ENCODE measurements around the gene KHSRP. TPM values are rescaled to one million over a fixed set of nuclear protein-coding genes. Genes with fewer than 3 reads are reported as not detected.

Gene KHSRP
- total and polyA plus RNA-seq, 9 donors = 46.9 to 256 (median 213) TPM

DNA sequence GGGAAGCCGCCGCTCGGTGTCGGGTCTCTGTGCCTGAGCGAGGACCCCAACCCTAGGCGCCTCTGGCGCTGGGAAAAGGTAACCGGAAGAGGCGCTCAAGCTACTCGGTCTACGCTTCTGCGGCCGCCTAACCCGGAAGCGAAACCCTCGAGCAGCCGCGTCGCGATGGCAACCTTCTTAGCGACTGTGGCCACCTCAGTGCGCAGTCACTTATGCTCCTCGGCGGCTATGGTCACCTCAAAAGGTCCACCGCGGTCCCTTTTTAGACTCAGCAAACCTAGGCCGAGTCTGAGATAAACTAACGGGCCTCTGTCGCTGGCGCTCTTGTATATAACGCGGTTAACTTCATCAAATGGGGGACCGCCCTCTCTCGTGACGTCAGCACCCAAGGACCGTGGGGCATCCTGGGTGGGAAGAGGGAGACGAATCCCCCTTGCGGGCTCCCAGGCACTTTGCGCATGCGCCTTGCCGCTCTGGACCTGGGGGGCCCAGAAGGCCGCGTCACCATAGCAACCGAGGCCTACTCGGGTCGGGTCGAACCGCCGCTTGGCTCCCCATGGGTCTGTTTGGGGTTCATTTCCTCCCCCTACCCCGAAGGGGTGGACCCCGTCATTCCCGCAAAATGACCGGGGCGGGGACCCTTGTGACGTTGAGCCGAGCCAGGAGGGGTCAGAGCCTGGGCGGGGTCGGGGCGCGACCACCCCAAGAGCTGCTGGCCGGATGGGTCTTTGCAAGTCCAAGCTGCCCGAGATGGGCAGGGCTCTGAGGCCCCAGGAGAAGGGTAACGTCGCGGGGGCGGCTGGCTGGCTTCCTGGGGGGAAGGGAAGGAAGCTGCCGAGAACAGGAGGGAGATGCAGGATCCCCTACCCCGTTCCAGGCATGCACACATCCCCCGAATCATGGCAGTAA, 31.3 kb downstream of the KHSRP start, which contains the start of gene GTF2F1:
GTF2F1 (minus strand) TSS at position 91 of the 909 bp plus-strand sequence. CDS start 169 bp downstream, outside the sequence.
- H3K4me3 ChIP-seq (ENCODE audit: low read length) = peak within 1 kb of the TSS; percentile 82

DNA sequence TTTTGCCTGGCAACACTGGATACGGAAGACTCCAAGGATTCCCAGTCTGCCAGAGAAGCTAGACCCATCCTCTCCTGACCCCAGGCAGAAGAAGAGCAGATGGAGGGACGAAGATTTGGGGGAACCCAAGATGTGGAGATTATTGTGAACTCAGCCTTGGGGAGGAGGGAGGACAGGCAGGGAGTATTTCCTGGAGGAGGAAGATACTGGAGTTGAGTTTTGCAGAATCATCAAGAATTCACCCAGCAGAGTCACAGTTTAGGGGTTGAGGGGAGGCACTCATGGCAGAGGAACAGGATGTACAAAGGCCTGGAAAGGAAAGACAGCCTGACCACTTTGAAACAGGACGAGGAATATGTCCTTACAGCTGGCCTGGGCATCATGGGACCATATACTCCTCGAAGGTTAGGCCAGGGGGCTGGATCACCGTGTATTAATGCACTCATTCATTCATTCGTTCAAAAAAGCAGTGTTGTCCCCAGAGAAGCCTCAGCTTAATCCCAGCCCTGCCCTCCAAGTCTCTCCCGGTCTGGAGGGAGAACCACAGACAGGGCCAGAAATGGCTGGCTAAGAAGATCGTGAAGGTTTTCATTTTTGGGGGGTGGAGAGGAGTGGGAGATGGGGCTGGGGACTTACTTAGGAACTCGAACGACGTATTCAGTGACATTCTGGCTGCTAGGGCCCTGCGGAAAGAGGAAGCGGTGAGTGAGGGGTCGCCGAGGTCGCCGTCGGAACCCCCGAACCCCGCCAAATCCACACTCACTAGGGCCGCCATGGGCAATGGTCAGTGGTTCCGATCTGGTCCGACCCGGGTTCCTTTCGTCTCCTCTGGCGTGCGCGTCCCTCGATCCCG, 32.2 kb downstream of the KHSRP start:
- peak overlapping the region; percentile 82 for H3K4me3 ChIP-seq (ENCODE audit: low read length)
- WGBS (ENCODE audit: insufficient coverage) = 6% methylated on average over 17 of the region's 30 CpGs
- peak overlapping the region; percentile 94 for H3K27ac ChIP-seq (ENCODE audit: low read length)
- H3K4me1 ChIP-seq (ENCODE audit: control insufficient read depth, insufficient read depth, low read length) = peaks cover 12% of the 10 kb centered on the region
- H3K27me3 ChIP-seq (ENCODE audit: control insufficient read depth, insufficient read depth, low read length) = no peaks in the 10 kb centered on the region
- peaks cover 36% of the 10 kb centered on the region for H3K36me3 ChIP-seq (ENCODE audit: control insufficient read depth, insufficient read depth, low read length)
- no peaks in the 10 kb centered on the region for H3K9me3 ChIP-seq (replicated peaks; ENCODE audit: control insufficient read depth, low read depth, low read length)
- DNase-seq = peak; percentile 26

More for the DNA sequence above, 31.3 kb downstream of the KHSRP start, which contains the start of gene GTF2F1:
- WGBS (ENCODE audit: insufficient coverage) = under 1% methylated on average over 58 of the region's 69 CpGs
- peak; percentile 99 for DNase-seq
- Histone ChIP-seq H3K9me3 (replicated peaks; ENCODE audit: control insufficient read depth, low read depth, low read length) (no peaks in the 10 kb centered on the region), H3K27ac (ENCODE audit: low read length) (peak within 1 kb of the TSS; percentile 94), H3K27me3 (ENCODE audit: control insufficient read depth, insufficient read depth, low read length) (no peaks in the 10 kb centered on the region), H3K4me1 (ENCODE audit: control insufficient read depth, insufficient read depth, low read length) (peaks cover 12% of the 10 kb centered on the region), H3K36me3 (ENCODE audit: control insufficient read depth, insufficient read depth, low read length) (peaks cover 29% of the 10 kb centered on the region)

DNA sequence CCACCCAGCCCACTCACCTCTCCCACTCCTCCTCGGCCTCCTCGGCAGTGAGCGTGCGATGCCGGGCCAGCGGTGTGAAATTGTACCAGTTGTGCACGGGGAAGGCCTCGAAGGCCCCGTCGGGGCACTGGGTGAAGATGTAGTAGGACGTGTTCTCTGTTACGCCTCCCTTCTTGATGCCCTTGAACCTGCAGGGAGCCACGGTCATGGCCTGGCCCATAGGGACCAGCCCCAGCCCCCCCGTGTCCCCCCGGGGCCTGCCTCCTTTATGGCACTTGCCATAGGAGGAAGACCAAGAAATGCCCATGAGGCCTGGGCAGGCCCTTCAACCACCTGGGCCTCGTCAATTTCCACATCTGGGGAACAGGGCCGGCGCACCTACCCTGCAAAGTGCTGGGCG, 37.2 kb downstream of the KHSRP start:
- Histone ChIP-seq H3K9me3 (replicated peaks; ENCODE audit: control insufficient read depth, low read depth, low read length) (no peaks in the 10 kb centered on the region), H3K36me3 (ENCODE audit: control insufficient read depth, insufficient read depth, low read length) (peaks cover 76% of the 10 kb centered on the region), H3K4me3 (ENCODE audit: low read length) (no peak overlapping the region), H3K27me3 (ENCODE audit: control insufficient read depth, insufficient read depth, low read length) (no peaks in the 10 kb centered on the region), H3K4me1 (ENCODE audit: control insufficient read depth, insufficient read depth, low read length) (peaks cover 4% of the 10 kb centered on the region), H3K27ac (ENCODE audit: low read length) (no peak overlapping the region)
- no peak for DNase-seq
- WGBS (ENCODE audit: insufficient coverage) = 90% methylated on average over 6 of the region's 19 CpGs

DNA sequence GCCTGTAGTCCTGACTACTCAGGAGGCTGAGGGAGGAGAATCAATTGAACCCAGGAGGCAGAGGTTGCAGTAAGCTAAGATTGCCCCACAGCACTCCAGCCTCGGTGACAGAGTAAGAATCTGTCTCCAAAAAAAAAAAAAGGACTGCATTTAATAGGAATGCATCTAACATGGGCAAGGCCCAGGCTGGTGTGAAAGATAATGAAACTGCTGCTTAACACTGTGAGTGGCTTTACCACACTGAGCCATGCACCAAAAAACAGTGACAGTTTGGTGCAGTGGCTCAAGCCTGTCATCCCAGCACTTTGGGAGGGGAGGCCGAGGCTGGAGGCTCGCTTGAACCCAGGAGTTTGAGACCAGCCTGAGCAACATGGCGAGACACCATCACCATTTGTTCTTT, 40.2 kb downstream of the KHSRP start:
- Histone ChIP-seq H3K9me3 (replicated peaks; ENCODE audit: control insufficient read depth, low read depth, low read length) (peaks cover 8% of the 10 kb centered on the region), H3K27me3 (ENCODE audit: control insufficient read depth, insufficient read depth, low read length) (no peaks in the 10 kb centered on the region), H3K36me3 (ENCODE audit: control insufficient read depth, insufficient read depth, low read length) (peaks cover 85% of the 10 kb centered on the region), H3K27ac (ENCODE audit: low read length) (no peak overlapping the region), H3K4me1 (ENCODE audit: control insufficient read depth, insufficient read depth, low read length) (no peaks in the 10 kb centered on the region), H3K4me3 (ENCODE audit: low read length) (no peak overlapping the region)
- DNase-seq = no peak
- 60% methylated on average over 1 of the region's 4 CpGs for WGBS (ENCODE audit: insufficient coverage)

DNA sequence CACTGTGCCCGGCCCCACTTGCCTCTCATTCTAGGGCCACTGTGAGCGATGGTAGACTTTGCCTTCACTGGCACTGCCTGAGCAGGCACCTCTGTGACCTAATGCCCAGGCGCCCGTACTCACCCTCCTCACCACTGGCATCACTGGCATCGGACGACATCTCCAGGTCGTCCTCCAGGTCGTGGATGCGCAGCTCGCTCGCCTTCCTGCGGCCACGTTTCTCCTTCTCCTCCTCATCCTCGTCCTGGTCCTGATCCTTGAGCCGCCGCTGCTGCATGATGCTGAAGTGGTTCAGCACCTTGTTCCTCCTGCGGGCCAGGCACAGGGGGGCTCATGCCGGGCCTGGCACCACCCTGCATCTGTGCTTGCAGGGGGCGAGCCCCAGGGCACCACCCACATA, 41.4 kb downstream of the KHSRP start:
- peaks cover 82% of the 10 kb centered on the region for H3K36me3 ChIP-seq (ENCODE audit: control insufficient read depth, insufficient read depth, low read length)
- peaks cover 8% of the 10 kb centered on the region for H3K9me3 ChIP-seq (replicated peaks; ENCODE audit: control insufficient read depth, low read depth, low read length)
- H3K4me1 ChIP-seq (ENCODE audit: control insufficient read depth, insufficient read depth, low read length) = peaks cover 5% of the 10 kb centered on the region
- no peak for DNase-seq
- no peaks in the 10 kb centered on the region for H3K27me3 ChIP-seq (ENCODE audit: control insufficient read depth, insufficient read depth, low read length)
- no peak overlapping the region for H3K4me3 ChIP-seq (ENCODE audit: low read length)
- WGBS (ENCODE audit: insufficient coverage) = 96% methylated on average over 19 of the region's 19 CpGs
- H3K27ac ChIP-seq (ENCODE audit: low read length) = no peak overlapping the region

DNA sequence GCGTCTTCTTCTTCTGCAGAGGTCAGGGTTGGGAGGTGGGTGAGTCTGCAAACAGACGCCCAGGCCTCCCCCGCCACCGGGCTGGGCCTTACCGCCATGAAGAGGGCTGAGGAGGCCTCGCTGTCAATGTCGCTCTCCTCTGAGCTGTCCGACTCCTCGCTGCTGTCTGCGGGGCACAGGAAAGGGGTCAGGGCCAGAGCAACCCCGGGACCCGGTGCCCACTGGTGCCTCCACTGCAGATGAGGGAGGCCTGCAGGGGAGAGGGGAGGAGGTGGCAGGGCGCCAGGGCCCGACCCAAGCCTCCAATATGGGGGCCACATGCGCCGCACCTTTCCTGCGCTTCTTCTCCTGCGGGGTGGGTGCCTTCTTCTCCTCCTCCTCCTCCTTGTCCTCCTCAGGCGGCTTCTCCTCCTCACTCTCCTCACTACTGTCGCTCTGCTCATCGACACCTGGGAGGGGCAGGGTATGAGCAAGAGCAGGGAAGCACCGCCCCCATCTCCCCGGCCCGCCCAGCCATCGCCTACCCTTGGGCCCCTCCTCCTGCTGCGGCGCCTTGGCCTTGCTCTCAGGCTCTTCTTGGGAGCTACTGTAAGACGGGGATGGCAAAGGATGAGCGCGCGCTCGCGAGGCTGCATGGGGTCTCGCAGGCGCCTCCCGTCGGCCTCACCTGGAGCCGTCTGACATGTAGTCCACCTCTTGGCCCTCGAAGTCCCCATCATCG, 43.4 kb downstream of the KHSRP start:
- H3K4me1 ChIP-seq (ENCODE audit: control insufficient read depth, insufficient read depth, low read length) = peaks cover 20% of the 10 kb centered on the region
- peaks cover 8% of the 10 kb centered on the region for H3K9me3 ChIP-seq (replicated peaks; ENCODE audit: control insufficient read depth, low read depth, low read length)
- H3K36me3 ChIP-seq (ENCODE audit: control insufficient read depth, insufficient read depth, low read length) = peaks cover 68% of the 10 kb centered on the region
- no peak overlapping the region for H3K27ac ChIP-seq (ENCODE audit: low read length)
- 96% methylated on average over 22 of the region's 40 CpGs for whole genome bisulfite sequencing (ENCODE audit: insufficient coverage)
- no peak for DNase-seq
- no peaks in the 10 kb centered on the region for H3K27me3 ChIP-seq (ENCODE audit: control insufficient read depth, insufficient read depth, low read length)
- H3K4me3 ChIP-seq (ENCODE audit: low read length) = no peak overlapping the region

DNA sequence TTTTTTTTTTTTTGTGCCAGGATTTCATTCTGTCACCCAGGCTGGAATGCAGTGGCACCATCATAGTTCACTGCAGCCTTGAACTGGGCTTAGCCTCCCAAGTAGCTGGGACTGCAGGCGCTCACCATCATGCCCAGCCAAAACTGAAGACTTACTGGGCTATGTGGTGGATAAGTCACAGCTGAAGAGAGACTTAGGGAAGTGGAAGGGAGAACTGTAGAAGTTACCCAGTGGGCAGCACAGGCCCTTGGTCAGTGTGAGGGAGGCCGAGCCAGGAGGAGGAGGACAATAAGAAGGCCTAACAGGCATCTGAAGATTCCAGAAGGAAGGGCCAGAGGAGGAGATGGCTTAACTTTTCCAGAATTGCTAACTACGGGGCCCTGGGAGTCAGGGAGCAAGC, 44.9 kb downstream of the KHSRP start:
- Histone ChIP-seq H3K4me3 (ENCODE audit: low read length) (no peak overlapping the region), H3K4me1 (ENCODE audit: control insufficient read depth, insufficient read depth, low read length) (peaks cover 23% of the 10 kb centered on the region), H3K36me3 (ENCODE audit: control insufficient read depth, insufficient read depth, low read length) (peaks cover 65% of the 10 kb centered on the region), H3K27ac (ENCODE audit: low read length) (no peak overlapping the region), H3K27me3 (ENCODE audit: control insufficient read depth, insufficient read depth, low read length) (no peaks in the 10 kb centered on the region), H3K9me3 (replicated peaks; ENCODE audit: control insufficient read depth, low read depth, low read length) (peaks cover 8% of the 10 kb centered on the region)
- DNase-seq = no peak
- 100% methylated on average over 3 of the region's 3 CpGs for WGBS (ENCODE audit: insufficient coverage)

DNA sequence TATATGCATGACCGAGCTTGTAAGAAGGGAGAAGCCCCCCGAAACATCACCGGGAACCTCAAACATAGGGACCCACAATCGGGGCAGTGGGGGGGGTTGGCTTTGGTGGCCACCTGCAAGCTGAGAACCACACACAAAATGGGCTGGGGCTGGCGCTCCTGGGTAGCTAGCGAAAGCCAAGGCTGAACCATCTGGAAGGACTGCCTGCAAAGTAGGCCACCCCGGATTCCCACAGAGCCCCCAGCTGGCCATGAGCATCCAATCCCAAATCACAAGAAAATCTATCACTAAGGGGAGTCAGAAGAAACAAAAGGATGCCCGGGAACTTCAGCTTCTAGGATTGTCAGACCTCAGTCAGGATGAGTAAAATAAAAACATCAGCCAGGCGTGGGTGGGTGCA, 46.1 kb downstream of the KHSRP start:
- peaks cover 32% of the 10 kb centered on the region for H3K4me1 ChIP-seq (ENCODE audit: control insufficient read depth, insufficient read depth, low read length)
- H3K4me3 ChIP-seq (ENCODE audit: low read length) = no peak overlapping the region
- no peak for DNase-seq
- H3K27me3 ChIP-seq (ENCODE audit: control insufficient read depth, insufficient read depth, low read length) = no peaks in the 10 kb centered on the region
- 69% methylated on average over 6 of the region's 9 CpGs for WGBS (ENCODE audit: insufficient coverage)
- peaks cover 62% of the 10 kb centered on the region for H3K36me3 ChIP-seq (ENCODE audit: control insufficient read depth, insufficient read depth, low read length)
- H3K9me3 ChIP-seq (replicated peaks; ENCODE audit: control insufficient read depth, low read depth, low read length) = peaks cover 8% of the 10 kb centered on the region
- peak overlapping the region; percentile 71 for H3K27ac ChIP-seq (ENCODE audit: low read length)

DNA sequence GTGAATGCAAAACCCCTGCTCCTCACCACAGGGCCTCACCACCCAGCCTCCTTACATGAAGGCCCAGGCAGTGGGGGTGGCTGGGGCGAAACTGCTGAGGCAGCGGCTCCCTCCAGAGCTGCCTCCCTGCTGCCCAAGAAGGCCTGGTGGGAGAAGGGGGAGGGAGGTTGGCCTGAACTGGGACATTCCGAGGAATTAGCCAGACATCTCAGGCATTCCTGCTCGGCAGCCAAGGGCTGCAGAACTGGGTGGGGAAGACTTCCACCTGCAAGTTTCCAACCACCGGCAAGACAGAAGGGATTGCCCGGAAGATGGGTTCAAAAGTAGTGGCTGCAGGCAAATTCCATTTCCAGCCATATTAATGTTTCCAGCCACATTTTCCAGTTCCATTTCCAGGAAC, 46.6 kb downstream of the KHSRP start:
- DNase-seq = peak; percentile 75
- Histone ChIP-seq H3K4me1 (ENCODE audit: control insufficient read depth, insufficient read depth, low read length) (peaks cover 33% of the 10 kb centered on the region), H3K27ac (ENCODE audit: low read length) (peak overlapping the region; percentile 71), H3K27me3 (ENCODE audit: control insufficient read depth, insufficient read depth, low read length) (no peaks in the 10 kb centered on the region), H3K4me3 (ENCODE audit: low read length) (no peak overlapping the region), H3K9me3 (replicated peaks; ENCODE audit: control insufficient read depth, low read depth, low read length) (peaks cover 8% of the 10 kb centered on the region), H3K36me3 (ENCODE audit: control insufficient read depth, insufficient read depth, low read length) (peaks cover 58% of the 10 kb centered on the region)
- no CpG with 5 or more reads among the region's 6 CpGs for WGBS (ENCODE audit: insufficient coverage)

All from muscle of leg (tissue), 11 donors.